GM18498 (cell line): ENCODE results near the gene XCR1.
A peak's percentile ranks its signal among the peaks of the same experiment; 100 is the strongest.
"Not testable (repeated sequence)": the region's sequence is repeated elsewhere in the genome, so short reads cannot be mapped to it uniquely, and the experiment has no call there.

Experiments used
- ATAC-seq: cut with Tn5 transposase; IDR thresholded peaks from one replicate; pipeline ENCODE4 v1.9.1; 2021; ENCODE audit warnings: mild to moderate bottlenecking, moderate library complexity; ENCODE audit not compliant: unreplicated experiment

XCR1 gene

DNA sequence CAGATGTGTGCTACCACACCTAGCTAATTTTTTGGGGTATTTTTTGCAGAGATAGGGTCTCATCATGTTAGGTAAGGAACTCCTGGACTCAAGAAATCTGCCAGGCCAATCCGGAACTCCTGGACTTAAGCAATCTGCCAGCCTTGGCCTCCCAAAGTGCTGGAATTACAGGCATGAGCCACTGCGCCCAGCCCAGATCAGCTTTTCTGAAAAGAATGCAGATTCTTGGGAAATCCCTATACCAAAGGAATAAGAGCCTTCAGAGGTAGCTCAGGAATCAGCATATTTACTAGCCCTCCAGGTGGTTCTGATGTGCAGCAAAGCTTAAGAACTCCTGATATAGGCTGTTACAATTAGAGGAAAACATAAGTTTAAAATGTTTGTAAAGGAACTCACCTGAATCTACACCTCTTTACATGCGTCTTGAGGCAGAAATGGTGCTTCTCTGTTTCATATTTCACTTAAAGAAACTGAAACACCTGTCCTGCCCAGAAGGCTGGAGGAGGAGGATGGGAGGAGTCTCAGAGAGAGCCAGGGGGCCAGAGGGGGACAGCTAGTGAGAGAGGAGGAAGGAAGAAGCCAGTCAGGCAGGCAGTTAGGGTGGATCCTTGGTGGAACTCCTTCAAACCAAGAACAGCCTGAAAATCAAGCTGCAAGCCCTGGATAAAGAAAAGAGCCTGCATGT is at the start of gene XCR1:
Gene XCR1 (minus strand): TSS at position 463 of the 685 bp plus-strand sequence. CDS start 5,536 bp downstream, outside the sequence.
- no peak for ATAC-seq

GRCh38 chr3:46076606-46077005 is 49.3 kb upstream of the XCR1 start:
- ATAC-seq, result no peak

DNA sequence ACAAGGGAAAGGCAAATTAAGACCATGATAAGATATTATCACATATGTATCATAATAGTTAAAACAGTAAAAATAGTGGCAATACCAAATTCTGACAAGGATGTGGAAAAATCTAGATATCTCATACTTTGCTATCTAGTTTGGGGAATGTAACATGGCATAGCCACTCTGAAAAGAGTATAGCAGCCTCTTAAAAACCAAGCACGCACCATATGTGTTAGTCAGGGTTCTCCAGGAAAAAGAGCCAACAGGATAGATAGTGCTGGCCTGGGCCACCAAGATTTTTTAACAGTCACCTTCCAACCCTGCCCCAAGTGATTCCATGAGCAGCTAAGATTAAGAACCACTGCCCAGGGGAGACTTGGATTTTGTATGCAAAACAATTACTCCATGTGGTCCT is 48.5 kb upstream of the XCR1 start:
- ATAC-seq, result no peak

DNA sequence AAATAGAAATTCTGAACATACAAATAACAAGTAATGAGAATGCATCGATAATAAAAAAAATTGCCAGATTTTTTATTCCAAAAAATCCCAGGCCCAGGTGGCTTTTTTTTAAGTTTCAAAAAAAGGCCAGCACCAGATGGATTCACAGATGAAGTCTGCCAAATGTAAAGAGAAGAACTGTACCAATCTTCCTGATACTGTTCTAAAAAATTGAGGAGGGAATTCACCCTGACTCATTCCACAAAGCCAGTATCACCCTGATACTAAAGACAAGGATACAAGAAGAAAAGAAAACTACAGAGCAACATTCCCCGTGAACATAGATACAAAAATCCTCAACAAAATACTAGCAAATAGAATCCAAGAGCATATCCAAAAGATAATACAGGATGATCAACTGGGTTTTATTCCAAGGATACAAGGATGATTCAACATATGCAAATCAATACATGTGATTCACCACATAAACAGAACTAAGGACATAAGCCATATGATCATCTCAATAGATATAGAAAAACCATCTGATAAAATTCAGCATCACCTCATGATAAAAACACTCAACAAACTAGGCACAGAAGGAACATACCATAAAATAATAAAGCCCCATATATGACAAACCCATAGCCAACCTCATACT is 44.1 kb upstream of the XCR1 start:
- ATAC-seq, result no peak

- no peak for ATAC-seq
Observed at GRCh38 chr3:46070595-46071093, 43.4 kb upstream of the XCR1 start.

GRCh38 chr3:46068501-46068900 is 41.2 kb upstream of the XCR1 start:
- no peak for ATAC-seq

- ATAC-seq, result no peak
Observed at GRCh38 chr3:46067401-46067800, 40.1 kb upstream of the XCR1 start.

- no peak for ATAC-seq
Observed at GRCh38 chr3:46065750-46066256, 38.5 kb upstream of the XCR1 start.

DNA sequence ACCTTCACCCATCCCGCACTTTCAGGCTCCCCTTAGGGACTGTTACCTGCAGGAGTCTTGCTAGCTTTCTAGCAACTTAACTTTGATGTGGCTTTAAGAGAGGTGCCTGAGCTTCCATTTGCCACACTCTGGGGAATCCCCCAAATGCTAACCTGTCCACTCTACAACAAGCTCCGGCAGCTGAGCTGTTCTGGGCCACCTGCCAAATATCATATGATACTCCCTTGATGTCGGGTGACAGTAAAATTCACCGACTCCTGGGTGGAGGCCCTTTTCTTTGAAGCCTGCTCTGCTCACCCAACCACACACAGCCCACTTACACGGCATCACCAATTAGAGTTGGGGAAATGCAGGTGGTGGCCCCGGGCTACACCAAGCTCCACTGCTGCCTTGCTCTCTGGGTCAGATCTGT is 38.0 kb upstream of the XCR1 start:
- ATAC-seq, result peak; percentile 60

DNA sequence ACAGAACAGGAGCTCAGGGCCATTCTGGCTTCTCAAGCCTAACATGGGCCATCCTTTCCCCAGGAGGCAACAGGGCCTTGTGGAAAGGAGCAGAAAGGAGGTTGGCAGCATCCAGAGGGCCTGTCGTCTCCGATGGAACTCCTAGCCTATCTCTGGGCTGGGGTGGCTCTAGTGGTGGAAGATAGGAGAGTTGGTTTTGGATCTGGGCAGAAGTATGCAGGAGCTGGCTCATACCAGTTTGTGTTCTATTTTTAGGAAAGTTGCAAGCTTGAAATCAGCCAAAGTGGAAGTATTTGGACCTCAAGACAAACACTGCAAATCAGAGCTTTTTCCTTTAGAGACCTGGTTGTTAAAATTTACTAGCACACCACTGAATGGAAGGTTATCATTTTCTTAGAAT is 35.4 kb upstream of the XCR1 start:
- no peak for ATAC-seq

GRCh38 chr3:46061887-46062286 is 34.6 kb upstream of the XCR1 start:
- ATAC-seq, result no peak

DNA sequence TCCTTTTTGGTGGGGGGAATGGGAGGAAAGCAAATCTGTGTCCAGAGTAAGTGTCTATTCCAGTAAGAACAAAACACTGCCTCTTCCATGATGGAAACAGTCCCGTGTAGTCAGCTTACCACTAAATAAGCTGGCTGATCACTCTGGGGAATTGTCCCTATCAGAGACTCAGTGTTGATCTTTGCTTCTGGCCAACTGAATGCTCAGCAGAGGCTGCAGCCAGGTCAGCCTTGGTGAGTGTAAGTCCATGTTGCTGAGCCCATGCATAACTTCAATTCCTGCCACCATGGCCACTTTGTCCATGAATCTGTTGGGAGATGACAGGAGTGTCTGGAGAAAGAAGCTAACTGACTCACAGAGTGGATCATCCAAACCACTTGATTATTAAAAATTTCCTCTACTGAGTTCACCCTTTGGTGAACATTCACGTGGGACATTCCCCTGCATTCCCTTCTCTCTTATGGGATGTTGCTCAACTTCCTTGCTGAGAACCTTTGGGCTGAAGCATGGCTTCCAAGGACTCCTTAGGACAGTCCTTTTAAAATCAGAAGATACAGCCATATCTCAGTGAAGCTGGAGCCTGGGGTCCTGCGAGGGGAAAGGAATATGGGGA is 33.9 kb upstream of the XCR1 start:
- ATAC-seq, result no peak

DNA sequence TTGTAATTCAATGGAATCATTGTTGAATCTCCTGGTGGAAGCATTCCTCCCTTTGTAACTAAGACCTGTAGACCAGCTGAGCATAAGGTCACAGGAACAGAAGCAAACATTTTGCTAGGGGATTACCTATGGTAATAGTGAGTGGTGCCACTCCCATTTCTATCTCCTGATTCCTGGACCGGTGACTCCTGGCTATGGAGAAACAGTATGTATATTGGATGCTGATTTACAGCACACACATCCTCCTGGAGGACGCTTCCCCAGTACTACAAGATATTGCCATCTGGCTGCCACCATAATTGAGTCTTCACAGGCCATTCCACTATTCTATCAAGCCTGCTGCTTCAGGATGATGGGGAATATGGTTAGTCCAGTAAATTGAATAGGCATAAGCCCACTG is 33.3 kb upstream of the XCR1 start:
- ATAC-seq, result no peak

DNA sequence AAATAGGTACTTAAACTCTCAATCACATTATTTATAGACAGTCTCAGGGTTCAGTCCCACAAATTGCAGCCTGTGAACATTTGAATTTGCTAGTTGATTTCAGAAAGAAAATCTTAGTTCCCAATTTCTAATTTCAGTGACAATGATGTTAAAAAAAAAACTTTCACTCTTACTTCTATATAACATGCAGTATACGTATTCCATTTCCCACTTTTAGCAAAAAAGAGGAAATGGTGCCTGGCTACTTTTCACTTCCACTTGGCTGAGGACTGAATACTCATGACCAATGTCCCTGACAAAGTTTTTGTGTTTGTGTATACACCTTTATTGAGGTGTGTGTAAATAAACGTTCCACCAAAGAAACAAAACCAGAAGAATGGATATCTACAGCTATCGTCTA is 32.1 kb upstream of the XCR1 start:
- no peak for ATAC-seq

GRCh38 chr3:46058981-46059380 is 31.7 kb upstream of the XCR1 start:
- ATAC-seq, result no peak

DNA sequence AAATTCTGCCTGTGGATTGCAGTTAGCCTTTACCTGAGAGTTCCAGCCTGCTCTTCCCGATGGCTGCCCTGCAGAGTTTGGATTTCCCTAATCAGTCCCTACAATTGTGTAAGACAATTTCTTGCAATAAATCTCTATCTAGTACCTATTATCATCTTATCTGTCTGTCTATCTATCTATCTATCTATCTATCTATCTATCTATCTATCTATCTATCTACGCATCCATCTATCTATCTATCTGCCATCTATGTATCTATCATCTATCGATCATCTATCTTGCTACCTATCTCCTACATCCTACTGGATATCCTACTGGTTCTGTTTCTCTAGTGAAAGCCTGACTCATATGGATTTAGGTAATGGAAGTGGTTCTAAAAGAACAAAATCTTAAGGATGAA is 30.4 kb upstream of the XCR1 start:
- ATAC-seq, result no peak

DNA sequence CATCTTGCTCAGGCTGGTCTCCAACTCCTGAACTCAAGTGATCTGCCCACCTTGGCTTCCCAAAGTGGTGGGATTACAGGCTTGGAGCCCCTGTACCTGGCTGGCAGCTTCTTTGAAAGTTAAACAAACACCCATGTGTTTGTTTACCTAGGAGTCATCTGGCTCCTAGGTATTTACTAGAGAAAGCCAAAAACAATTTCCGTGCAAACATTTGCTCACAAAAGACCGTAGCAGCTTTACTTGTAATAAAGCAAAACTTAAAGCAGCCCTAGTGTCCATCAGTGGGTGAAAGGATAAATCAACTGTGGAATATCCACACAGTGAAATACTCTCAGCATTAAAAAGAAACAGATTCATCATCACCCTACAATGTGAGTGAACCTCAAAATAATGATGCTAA is 29.4 kb upstream of the XCR1 start:
- ATAC-seq, result no peak

DNA sequence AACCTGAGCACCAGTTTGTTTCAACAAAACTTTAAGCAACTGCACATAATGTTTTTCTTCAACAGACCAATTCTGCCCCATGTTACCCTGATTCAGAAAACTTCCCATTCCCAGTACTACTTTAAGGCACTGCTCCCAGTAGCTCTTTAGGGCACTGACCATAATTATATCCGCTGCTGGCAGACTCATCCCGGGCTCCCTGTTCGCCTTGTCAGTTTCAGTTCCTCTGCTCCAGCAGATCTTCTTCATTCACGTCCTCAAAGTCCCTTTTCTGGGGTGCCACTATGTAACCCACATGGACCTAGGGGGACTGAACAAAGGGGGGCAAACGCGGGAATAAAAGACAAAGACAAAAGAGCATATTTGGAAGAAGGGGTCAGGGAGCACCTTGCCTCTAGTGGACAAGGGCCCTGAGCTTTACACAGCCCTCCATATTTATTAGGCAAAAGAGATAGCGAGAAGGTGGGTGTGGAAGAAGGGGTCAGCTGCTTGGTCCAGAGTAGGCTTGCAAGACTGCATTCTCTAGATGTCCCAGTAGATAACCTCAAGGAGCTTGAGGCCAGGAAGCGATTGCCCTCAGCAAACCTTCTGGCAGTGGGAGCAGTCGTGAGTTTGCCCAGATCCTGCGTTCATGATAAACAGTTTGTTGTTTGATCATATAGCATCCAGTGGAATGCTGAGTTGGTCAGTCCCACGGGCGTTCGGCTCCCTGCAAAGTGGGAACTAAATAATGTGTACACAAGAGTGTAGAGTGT is 26.7 kb upstream of the XCR1 start:
- ATAC-seq, result not testable (repeated sequence)

- ATAC-seq, result not testable (repeated sequence)
Observed at GRCh38 chr3:46053265-46053664, 26.0 kb upstream of the XCR1 start.

- ATAC-seq, result no peak
Observed at GRCh38 chr3:46052531-46052930, 25.2 kb upstream of the XCR1 start.

DNA sequence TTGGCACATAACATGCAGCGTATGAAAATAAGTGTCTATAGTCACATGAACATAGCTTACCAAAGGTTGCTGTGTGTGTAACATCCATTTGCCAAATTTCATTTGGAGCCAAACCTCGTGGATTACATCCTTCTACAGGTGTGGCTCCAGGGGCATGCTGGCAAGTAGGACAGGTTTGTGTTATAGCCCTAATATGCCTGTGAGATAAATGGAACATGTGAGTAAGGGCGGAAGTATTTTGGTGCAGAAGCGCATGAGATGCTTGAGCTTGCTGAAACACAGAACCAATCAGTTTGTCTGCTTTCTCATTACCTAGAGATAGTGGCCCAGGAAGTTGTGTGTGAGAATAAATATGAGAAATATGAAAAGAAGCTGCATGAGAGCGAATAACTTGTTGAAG is 21.8 kb upstream of the XCR1 start:
- no peak for ATAC-seq
